Measurements from ENCODE around the gene DNAJC25. TPM values are rescaled to one million over a fixed set of nuclear protein-coding genes. Genes with fewer than 3 reads are reported as not detected.

Gene DNAJC25
- total RNA-seq, 1 donor from 2014 or later = 6.6 TPM

DNA sequence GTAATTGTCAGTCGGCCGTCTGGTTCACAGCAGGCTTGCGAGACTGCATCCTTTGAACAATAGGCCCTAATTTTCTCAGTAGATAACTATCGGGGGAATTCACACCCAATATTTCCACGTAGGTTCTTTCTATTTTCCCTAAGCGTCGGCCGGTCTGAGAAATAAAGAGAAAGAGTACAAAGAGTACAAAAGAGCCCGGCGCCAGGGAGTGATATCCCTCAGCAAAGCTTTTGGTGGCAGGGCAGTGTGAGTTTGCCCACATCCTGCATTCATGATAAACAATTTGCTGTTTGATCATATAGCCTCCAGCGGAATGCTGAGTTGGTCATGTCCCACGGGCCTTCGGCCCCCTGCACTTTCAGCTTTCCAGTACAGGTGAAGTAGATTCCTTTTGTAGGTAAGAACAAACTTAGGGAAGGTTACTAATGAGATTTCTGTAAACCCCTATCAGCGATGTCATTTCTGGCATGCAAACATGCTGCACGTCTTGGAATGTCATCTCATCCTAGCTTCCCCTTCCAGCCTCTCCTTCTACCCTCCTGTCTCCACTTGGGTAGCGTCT lies 27.0 kb upstream of the DNAJC25 start:
- Histone ChIP-seq H3K4me1 (no peaks in the 10 kb centered on the region), H3K4me3 (no peak overlapping the region), H3K9me3 (no peaks in the 10 kb centered on the region), H3K27ac (no peak overlapping the region), H3K27me3 (no peaks in the 10 kb centered on the region), H3K36me3 (no peaks in the 10 kb centered on the region)
- ATAC-seq (no peak), DNase-seq (no peak)
- intact Hi-C loops (cut with DNase I) = no loop called here
- TF ChIP-seq, protein P1, sequence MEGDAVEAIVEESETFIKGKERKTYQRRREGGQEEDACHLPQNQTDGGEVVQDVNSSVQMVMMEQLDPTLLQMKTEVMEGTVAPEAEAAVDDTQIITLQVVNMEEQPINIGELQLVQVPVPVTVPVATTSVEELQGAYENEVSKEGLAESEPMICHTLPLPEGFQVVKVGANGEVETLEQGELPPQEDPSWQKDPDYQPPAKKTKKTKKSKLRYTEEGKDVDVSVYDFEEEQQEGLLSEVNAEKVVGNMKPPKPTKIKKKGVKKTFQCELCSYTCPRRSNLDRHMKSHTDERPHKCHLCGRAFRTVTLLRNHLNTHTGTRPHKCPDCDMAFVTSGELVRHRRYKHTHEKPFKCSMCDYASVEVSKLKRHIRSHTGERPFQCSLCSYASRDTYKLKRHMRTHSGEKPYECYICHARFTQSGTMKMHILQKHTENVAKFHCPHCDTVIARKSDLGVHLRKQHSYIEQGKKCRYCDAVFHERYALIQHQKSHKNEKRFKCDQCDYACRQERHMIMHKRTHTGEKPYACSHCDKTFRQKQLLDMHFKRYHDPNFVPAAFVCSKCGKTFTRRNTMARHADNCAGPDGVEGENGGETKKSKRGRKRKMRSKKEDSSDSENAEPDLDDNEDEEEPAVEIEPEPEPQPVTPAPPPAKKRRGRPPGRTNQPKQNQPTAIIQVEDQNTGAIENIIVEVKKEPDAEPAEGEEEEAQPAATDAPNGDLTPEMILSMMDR (IDR thresholded peaks at IDR 0.05) = no peak

DNA sequence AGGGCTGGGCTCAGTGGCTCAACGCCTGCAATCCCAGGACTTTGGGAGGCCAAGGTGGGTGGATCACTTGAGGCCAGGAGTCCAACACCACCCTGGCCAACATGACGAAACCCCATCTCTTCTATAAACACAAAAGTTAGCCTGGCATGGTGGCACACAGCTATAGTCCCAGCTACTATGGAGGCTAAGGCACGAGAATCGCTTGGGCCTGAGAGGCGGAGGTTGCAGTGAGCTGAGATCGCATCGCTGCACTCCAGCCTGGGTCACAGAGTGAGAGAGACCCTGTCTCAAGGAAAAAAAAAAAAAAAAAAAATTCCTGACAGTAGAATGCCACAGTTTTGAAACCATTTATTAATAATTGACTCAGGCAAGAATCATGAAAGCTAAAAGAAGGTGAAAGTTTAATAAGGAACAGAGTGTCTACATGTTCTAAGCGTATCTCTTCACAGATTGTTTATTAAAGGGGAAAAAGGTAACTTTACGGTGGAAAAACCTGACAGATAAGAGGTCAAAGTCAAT lies 26.0 kb upstream of the DNAJC25 start:
- TF ChIP-seq, protein P1 (IDR thresholded peaks at IDR 0.05) = no peak
- H3K27ac ChIP-seq = no peak overlapping the region
- H3K4me3 ChIP-seq = no peak overlapping the region
- no peaks in the 10 kb centered on the region for H3K4me1 ChIP-seq
- intact Hi-C loops (cut with DNase I) = no loop called here
- H3K27me3 ChIP-seq = no peaks in the 10 kb centered on the region
- H3K36me3 ChIP-seq = no peaks in the 10 kb centered on the region
- H3K9me3 ChIP-seq = no peaks in the 10 kb centered on the region
- ATAC-seq (no peak), DNase-seq (no peak)

DNA sequence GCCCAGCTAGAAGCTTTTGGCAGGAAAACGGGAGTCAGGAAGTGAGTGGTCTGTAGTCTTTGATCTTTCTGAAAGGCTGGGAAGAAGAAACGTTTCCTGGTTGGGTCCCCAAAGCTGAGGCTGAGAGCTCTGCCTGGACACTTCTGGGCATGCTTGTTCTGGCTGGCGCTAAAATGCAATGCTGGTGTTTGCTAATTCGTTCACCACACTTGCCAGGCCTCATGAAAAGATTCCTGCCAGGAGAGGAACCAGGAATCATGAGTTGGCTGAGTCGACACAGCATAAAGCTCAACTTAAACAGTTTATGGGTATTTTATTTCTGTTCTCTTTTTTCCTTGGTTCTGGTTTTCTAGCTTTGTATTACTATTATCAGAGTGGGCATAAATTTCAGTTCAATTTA lies 21.0 kb upstream of the DNAJC25 start:
- Histone ChIP-seq H3K27ac (no peak overlapping the region), H3K4me1 (no peaks in the 10 kb centered on the region), H3K4me3 (no peak overlapping the region), H3K36me3 (no peaks in the 10 kb centered on the region), H3K9me3 (no peaks in the 10 kb centered on the region), H3K27me3 (no peaks in the 10 kb centered on the region)
- ATAC-seq (no peak), DNase-seq (no peak)
- intact Hi-C loops (cut with DNase I) = no loop called here
- TF ChIP-seq, protein P1 (IDR thresholded peaks at IDR 0.05) = no peak

- H3K4me3 ChIP-seq = no peak overlapping the region
- no peak for DNase-seq
- H3K27me3 ChIP-seq = no peaks in the 10 kb centered on the region
- ATAC-seq = no peak
- H3K9me3 ChIP-seq = no peaks in the 10 kb centered on the region
- intact Hi-C loops (cut with DNase I) = no loop called here
- H3K4me1 ChIP-seq = no peaks in the 10 kb centered on the region
- no peaks in the 10 kb centered on the region for H3K36me3 ChIP-seq
- TF ChIP-seq, protein P1 (IDR thresholded peaks at IDR 0.05) = no peak
- no peak overlapping the region for H3K27ac ChIP-seq
Observed at GRCh38 chr9:111610845-111611244, 20.3 kb upstream of the DNAJC25 start.

- DNase-seq (no peak), ATAC-seq (no peak)
- no peak overlapping the region for H3K4me3 ChIP-seq
- no peak overlapping the region for H3K27ac ChIP-seq
- no peaks in the 10 kb centered on the region for H3K4me1 ChIP-seq
- TF ChIP-seq, protein P1 (IDR thresholded peaks at IDR 0.05) = no peak
- H3K27me3 ChIP-seq = no peaks in the 10 kb centered on the region
- no peaks in the 10 kb centered on the region for H3K9me3 ChIP-seq
- intact Hi-C loops (cut with DNase I) = no loop called here
- no peaks in the 10 kb centered on the region for H3K36me3 ChIP-seq
Observed at GRCh38 chr9:111613436-111614040, 17.6 kb upstream of the DNAJC25 start.
